ENCODE measurements around the gene AKNA. TPM values are rescaled to one million over a fixed set of nuclear protein-coding genes. Genes with fewer than 3 reads are reported as not detected.

Gene AKNA
- polyA plus RNA-seq, 1 donor from 2014 or later, result 1.2 TPM

DNA sequence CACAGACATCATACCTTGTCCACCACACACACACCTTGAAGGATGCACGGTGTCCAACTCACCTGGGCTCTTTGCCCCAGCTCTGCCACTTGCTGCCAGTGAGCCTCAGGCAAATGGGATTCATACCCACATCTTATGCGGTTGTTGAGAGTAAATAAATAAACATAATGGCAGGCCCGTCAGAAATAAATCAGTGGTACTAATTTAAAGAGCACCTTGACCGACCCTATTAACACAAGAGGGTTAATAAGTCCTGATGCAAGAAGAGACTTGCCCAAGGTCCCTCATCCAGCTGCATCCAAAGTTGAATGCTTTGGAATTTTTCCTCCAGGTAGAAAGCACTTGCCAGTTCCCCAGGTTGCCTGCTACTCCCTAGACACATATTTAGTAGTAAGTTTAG is 11.6 kb upstream of the AKNA start:
- Histone ChIP-seq H3K4me2 (ENCODE audit: low read length) (no peak overlapping the region), H3K27me3 (ENCODE audit: insufficient read depth, low read depth, low read length) (peaks cover 8% of the 10 kb centered on the region), H3K9me3 (ENCODE audit: low read length) (no peaks in the 10 kb centered on the region), H3K9me2 (ENCODE audit: insufficient read depth, low read length) (no peaks in the 10 kb centered on the region), H3K36me3 (ENCODE audit: insufficient read depth, low read length) (no peaks in the 10 kb centered on the region), H3K79me2 (replicated peaks; ENCODE audit: insufficient read depth, low read length) (no peaks in the 10 kb centered on the region), H3K27ac (ENCODE audit: low read length) (no peak overlapping the region), H4K20me1 (ENCODE audit: insufficient read depth) (no peaks in the 10 kb centered on the region), H2AFZ (ENCODE audit: low read depth, low read length) (no peak overlapping the region), H3K9ac (ENCODE audit: low read length) (no peak overlapping the region), H3F3A (ENCODE audit: insufficient read depth, low read length, poor library complexity, severe bottlenecking) (no peaks in the 10 kb centered on the region), H3K4me3 (ENCODE audit: low read length) (no peak overlapping the region)
- no peak for TF ChIP-seq TAF1 (IDR thresholded peaks at IDR 0.05; ENCODE audit: low read depth)
- no peak for TF ChIP-seq SMC3 (conservative IDR thresholded peaks at IDR 0.05; ENCODE audit: poor library complexity)
- TF ChIP-seq EZH2 (IDR thresholded peaks at IDR 0.05; ENCODE audit: borderline replicate concordance, insufficient read depth, low read length, poor library complexity, severe bottlenecking), result no peak
- TF ChIP-seq POLR2AphosphoS5 (IDR thresholded peaks at IDR 0.05), result no peak

DNA sequence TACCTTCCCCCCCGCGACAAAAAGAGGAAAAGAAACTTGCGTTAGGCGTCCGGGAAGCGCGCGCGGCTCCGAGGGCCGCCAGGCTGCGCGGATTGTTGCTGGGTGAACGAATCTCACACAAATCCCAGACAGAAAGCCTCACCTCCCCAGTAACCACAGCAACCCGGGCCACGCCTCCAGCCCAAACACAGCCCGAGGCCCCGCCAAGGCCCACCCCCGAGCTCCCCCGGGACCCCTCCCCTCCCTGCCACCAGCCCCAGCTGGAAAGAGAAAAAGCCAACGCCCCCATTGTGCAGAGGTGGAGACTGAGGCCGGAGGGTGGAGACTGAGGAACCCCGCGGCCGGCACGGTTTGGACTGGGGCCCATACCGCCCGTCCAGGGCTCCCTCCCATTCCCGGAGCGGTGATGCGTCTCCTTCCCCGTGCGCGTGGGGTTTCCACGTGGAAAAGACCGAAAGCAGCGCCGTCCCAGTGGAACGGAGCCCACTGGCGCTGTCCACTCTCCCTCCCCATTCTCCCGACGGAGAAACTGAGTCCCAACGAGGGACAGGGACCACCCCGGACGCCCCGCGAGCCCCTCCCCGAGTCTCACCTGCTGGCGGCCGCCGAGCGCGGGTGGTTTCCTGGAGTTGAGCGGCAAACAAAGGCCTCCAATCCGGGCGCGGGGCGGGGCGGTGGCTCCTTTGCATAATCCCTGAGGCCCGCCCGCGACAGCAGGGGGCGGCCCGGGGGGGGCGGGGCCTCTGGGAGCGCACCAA is 10.2 kb upstream of the AKNA start:
- Histone ChIP-seq H3K36me3 (ENCODE audit: insufficient read depth, low read length) (no peaks in the 10 kb centered on the region), H3F3A (ENCODE audit: insufficient read depth, low read length, poor library complexity, severe bottlenecking) (no peaks in the 10 kb centered on the region), H3K9ac (ENCODE audit: low read length) (peak overlapping the region; percentile 12), H3K4me2 (ENCODE audit: low read length) (no peak overlapping the region), H2AFZ (ENCODE audit: low read depth, low read length) (peak overlapping the region; percentile 21), H3K27ac (ENCODE audit: low read length) (no peak overlapping the region), H3K4me3 (ENCODE audit: low read length) (peak overlapping the region; percentile 67), H3K79me2 (replicated peaks; ENCODE audit: insufficient read depth, low read length) (no peaks in the 10 kb centered on the region), H4K20me1 (ENCODE audit: insufficient read depth) (no peaks in the 10 kb centered on the region), H3K27me3 (ENCODE audit: insufficient read depth, low read depth, low read length) (peaks cover 8% of the 10 kb centered on the region), H3K9me3 (ENCODE audit: low read length) (no peaks in the 10 kb centered on the region), H3K9me2 (ENCODE audit: insufficient read depth, low read length) (no peaks in the 10 kb centered on the region)
- TF ChIP-seq, protein P1, sequence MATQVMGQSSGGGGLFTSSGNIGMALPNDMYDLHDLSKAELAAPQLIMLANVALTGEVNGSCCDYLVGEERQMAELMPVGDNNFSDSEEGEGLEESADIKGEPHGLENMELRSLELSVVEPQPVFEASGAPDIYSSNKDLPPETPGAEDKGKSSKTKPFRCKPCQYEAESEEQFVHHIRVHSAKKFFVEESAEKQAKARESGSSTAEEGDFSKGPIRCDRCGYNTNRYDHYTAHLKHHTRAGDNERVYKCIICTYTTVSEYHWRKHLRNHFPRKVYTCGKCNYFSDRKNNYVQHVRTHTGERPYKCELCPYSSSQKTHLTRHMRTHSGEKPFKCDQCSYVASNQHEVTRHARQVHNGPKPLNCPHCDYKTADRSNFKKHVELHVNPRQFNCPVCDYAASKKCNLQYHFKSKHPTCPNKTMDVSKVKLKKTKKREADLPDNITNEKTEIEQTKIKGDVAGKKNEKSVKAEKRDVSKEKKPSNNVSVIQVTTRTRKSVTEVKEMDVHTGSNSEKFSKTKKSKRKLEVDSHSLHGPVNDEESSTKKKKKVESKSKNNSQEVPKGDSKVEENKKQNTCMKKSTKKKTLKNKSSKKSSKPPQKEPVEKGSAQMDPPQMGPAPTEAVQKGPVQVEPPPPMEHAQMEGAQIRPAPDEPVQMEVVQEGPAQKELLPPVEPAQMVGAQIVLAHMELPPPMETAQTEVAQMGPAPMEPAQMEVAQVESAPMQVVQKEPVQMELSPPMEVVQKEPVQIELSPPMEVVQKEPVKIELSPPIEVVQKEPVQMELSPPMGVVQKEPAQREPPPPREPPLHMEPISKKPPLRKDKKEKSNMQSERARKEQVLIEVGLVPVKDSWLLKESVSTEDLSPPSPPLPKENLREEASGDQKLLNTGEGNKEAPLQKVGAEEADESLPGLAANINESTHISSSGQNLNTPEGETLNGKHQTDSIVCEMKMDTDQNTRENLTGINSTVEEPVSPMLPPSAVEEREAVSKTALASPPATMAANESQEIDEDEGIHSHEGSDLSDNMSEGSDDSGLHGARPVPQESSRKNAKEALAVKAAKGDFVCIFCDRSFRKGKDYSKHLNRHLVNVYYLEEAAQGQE (IDR thresholded peaks at IDR 0.05; ENCODE audit: borderline replicate concordance), result no peak
- peak; percentile 52 for TF ChIP-seq MXI1 (conservative IDR thresholded peaks at IDR 0.05; ENCODE audit: poor library complexity, severe bottlenecking)

DNA sequence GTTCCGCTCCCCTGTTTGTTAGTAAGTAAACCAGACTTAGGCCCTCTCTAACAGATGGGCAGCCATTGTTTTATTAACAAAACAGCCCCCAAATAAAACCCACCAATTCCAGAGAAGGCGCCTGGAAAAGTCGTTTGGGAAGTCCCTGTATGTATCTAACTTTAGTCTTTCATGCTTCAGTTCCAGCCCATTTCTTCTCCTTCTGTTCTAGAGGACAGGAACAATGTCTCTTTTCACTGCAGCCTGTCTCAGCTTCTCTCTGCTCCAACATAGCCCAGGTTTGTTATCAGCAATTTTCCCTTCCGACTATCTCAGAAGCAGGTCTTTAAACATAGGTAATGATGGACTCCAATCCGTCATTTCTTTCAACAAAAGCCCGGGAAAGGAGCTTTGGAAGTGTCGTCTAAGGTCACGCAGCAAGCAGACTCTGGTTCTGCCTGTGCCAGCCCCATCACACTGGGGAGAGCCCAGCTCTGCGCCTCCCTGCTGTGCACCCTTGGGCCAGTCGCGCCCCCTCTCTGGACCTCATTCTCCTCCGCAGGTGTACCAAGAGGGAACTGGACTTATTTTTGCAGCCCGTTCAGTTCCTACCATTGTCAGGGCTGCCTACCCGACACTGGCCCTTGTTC is 9.6 kb upstream of the AKNA start:
- no peak overlapping the region for H2AFZ ChIP-seq (ENCODE audit: low read depth, low read length)
- TF ChIP-seq, protein P2, sequence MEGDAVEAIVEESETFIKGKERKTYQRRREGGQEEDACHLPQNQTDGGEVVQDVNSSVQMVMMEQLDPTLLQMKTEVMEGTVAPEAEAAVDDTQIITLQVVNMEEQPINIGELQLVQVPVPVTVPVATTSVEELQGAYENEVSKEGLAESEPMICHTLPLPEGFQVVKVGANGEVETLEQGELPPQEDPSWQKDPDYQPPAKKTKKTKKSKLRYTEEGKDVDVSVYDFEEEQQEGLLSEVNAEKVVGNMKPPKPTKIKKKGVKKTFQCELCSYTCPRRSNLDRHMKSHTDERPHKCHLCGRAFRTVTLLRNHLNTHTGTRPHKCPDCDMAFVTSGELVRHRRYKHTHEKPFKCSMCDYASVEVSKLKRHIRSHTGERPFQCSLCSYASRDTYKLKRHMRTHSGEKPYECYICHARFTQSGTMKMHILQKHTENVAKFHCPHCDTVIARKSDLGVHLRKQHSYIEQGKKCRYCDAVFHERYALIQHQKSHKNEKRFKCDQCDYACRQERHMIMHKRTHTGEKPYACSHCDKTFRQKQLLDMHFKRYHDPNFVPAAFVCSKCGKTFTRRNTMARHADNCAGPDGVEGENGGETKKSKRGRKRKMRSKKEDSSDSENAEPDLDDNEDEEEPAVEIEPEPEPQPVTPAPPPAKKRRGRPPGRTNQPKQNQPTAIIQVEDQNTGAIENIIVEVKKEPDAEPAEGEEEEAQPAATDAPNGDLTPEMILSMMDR (IDR thresholded peaks at IDR 0.05; ENCODE audit: poor library complexity, severe bottlenecking), result no peak
- TF ChIP-seq RAD21 (conservative IDR thresholded peaks at IDR 0.05), result no peak
- TF ChIP-seq TAF1 (IDR thresholded peaks at IDR 0.05; ENCODE audit: low read depth), result no peak
- TF ChIP-seq SMC3 (conservative IDR thresholded peaks at IDR 0.05; ENCODE audit: poor library complexity), result no peak
- no peak for TF ChIP-seq MXI1 (conservative IDR thresholded peaks at IDR 0.05; ENCODE audit: poor library complexity, severe bottlenecking)
- no peak for TF ChIP-seq POLR2AphosphoS5 (IDR thresholded peaks at IDR 0.05)
- no peak for TF ChIP-seq EZH2 (IDR thresholded peaks at IDR 0.05; ENCODE audit: borderline replicate concordance, insufficient read depth, low read length, poor library complexity, severe bottlenecking)
- TF ChIP-seq EP300 (conservative IDR thresholded peaks at IDR 0.05; ENCODE audit: poor library complexity, severe bottlenecking), result no peak
- TF ChIP-seq, protein P1 (IDR thresholded peaks at IDR 0.05; ENCODE audit: borderline replicate concordance), result no peak
- H4K20me1 ChIP-seq (ENCODE audit: insufficient read depth), result no peaks in the 10 kb centered on the region
- no peaks in the 10 kb centered on the region for H3K9me3 ChIP-seq (ENCODE audit: low read length)
- H3K9ac ChIP-seq (ENCODE audit: low read length), result no peak overlapping the region
- no peaks in the 10 kb centered on the region for H3K36me3 ChIP-seq (ENCODE audit: insufficient read depth, low read length)
- H3K9me2 ChIP-seq (ENCODE audit: insufficient read depth, low read length), result no peaks in the 10 kb centered on the region
- no peak overlapping the region for H3K27ac ChIP-seq (ENCODE audit: low read length)
- no peaks in the 10 kb centered on the region for H3F3A ChIP-seq (ENCODE audit: insufficient read depth, low read length, poor library complexity, severe bottlenecking)
- H3K27me3 ChIP-seq (ENCODE audit: insufficient read depth, low read depth, low read length), result peaks cover 8% of the 10 kb centered on the region
- H3K79me2 ChIP-seq (replicated peaks; ENCODE audit: insufficient read depth, low read length), result no peaks in the 10 kb centered on the region
- no peak overlapping the region for H3K4me2 ChIP-seq (ENCODE audit: low read length)
- peak overlapping the region; percentile 67 for H3K4me3 ChIP-seq (ENCODE audit: low read length)
